Measurements from ENCODE around the gene LMF1.
"Not testable (repeated sequence)": the region's sequence is repeated elsewhere in the genome, so short reads cannot be mapped to it uniquely, and the experiment has no call there.

LMF1 gene

GRCh38 chr16:891353-891740 is 79.4 kb downstream of the LMF1 start:
- no peak for DNase-seq

GRCh38 chr16:890716-891352 is 80.0 kb downstream of the LMF1 start:
- DNase-seq, result no peak

GRCh38 chr16:890217-890616 is 80.6 kb downstream of the LMF1 start:
- DNase-seq, result no peak

- no peak for DNase-seq
Measured at GRCh38 chr16:889586-889985, 81.2 kb downstream of the LMF1 start.

GRCh38 chr16:888901-889570 is 81.7 kb downstream of the LMF1 start:
- no peak for DNase-seq

GRCh38 chr16:888456-888855 is 82.3 kb downstream of the LMF1 start:
- DNase-seq, result not testable (repeated sequence)

GRCh38 chr16:887846-888245 is 82.9 kb downstream of the LMF1 start:
- DNase-seq, result no peak

- peak in 1 of 5 experiments; percentile 1 for DNase-seq
Measured at GRCh38 chr16:886802-887731, 83.7 kb downstream of the LMF1 start.

GRCh38 chr16:886084-886543 is 84.7 kb downstream of the LMF1 start:
- DNase-seq, result peak in 1 of 5 experiments; percentile 1

GRCh38 chr16:885391-885790 is 85.4 kb downstream of the LMF1 start:
- DNase-seq, result no peak

GRCh38 chr16:884232-884631 is 86.6 kb downstream of the LMF1 start:
- no peak for DNase-seq

- no peak for DNase-seq
Measured at GRCh38 chr16:883781-884180, 87.0 kb downstream of the LMF1 start.

GRCh38 chr16:883340-883739 is 87.4 kb downstream of the LMF1 start:
- DNase-seq, result no peak

GRCh38 chr16:882671-883070 is 88.1 kb downstream of the LMF1 start:
- not testable (repeated sequence) for DNase-seq

GRCh38 chr16:882256-882655 is 88.5 kb downstream of the LMF1 start:
- no peak for DNase-seq

GRCh38 chr16:881219-882097 is 89.3 kb downstream of the LMF1 start:
- no peak for DNase-seq

GRCh38 chr16:880471-881171 is 90.2 kb downstream of the LMF1 start:
- DNase-seq, result no peak

- no peak for DNase-seq
Measured at GRCh38 chr16:879986-880385, 90.8 kb downstream of the LMF1 start.

- DNase-seq, result peak in 1 of 5 experiments; percentile 7
Measured at GRCh38 chr16:879461-879861, 91.3 kb downstream of the LMF1 start.

GRCh38 chr16:878886-879285 is 91.9 kb downstream of the LMF1 start:
- DNase-seq, result no peak

- peak in 2 of 5 experiments; percentile 8 to 87 for DNase-seq
Measured at GRCh38 chr16:878072-878784, 92.6 kb downstream of the LMF1 start.

Measured in T-helper 2 cell (primary cell).